Retinal pigment epithelial cell (primary cell): ENCODE data around the gene TRIM65.
"Not testable (repeated sequence)": the region's sequence is repeated elsewhere in the genome, so short reads cannot be mapped to it uniquely, and the experiment has no call there.

Source experiments
- DNase-seq: peaks from one replicate; pipeline ENCODE4 v3.0.0-alpha.2; 2010; ENCODE audit warnings: low read depth
- H3K4me3 ChIP-seq: 2 replicates; pipeline ENCODE4 v1.5.1; 2011; ENCODE audit warnings: mild to moderate bottlenecking, low read length, control low read depth, moderate library complexity
- TF ChIP-seq, protein P1 (sequence below): conservative IDR thresholded peaks from 2 replicates; pipeline ENCODE4 v1.5.1; 2011; ENCODE audit warnings: low read depth, low read length, control low read depth, inconsistent platforms

The TRIM65 gene

DNA sequence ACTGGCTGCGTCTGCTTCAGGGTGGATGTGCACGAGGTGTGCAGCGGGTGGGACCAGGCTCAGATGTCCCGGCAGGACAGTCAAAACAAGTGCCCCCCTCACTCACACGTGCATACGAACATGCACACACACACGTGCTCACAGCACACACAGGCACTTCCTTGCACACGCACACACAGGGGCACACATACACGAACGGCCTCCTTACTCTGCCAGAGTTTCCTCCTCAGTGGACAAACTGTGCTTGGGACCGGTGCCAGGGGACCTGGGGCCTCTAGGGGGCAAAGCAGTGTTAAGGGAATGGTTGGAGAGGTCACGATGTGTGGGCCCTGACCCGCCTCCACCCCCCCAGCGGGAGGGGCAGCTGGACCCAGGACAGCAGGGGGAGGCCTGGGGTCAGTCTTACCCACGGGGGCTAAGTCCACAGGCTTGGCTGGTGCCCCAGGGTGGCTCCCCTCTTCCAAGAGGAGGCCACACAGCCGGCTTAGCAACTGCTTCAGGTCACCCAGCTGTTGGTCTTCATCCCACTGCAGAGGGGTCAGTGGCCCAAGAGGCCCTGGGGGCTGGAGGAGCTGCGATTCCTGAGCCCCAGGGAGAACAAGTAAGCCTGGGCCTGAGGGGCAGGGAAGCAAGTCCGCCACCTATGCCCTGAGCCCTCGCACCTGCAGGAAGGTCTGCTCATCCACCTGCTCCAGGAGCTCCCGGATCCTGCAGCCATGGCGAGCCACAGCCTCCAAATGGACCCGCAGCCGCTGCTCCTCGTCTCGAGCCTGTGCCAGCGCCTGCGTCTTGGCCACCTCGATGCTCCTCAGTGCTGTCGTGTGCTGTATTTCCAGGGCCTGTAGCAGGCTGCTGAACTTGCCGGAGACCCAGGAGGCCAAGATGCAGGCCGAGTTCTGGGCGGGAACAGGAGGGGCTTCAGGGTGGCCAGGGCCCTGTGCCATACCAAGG is 4.9 kb downstream of the TRIM65 start:
- no peak for DNase-seq
- H3K4me3 ChIP-seq = no peak overlapping the region
- TF ChIP-seq, protein P1, sequence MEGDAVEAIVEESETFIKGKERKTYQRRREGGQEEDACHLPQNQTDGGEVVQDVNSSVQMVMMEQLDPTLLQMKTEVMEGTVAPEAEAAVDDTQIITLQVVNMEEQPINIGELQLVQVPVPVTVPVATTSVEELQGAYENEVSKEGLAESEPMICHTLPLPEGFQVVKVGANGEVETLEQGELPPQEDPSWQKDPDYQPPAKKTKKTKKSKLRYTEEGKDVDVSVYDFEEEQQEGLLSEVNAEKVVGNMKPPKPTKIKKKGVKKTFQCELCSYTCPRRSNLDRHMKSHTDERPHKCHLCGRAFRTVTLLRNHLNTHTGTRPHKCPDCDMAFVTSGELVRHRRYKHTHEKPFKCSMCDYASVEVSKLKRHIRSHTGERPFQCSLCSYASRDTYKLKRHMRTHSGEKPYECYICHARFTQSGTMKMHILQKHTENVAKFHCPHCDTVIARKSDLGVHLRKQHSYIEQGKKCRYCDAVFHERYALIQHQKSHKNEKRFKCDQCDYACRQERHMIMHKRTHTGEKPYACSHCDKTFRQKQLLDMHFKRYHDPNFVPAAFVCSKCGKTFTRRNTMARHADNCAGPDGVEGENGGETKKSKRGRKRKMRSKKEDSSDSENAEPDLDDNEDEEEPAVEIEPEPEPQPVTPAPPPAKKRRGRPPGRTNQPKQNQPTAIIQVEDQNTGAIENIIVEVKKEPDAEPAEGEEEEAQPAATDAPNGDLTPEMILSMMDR = peak; percentile 2

GRCh38 chr17:75891022-75891604 is 5.6 kb downstream of the TRIM65 start:
- TF ChIP-seq, protein P1 = no peak
- no peak for DNase-seq

GRCh38 chr17:75889454-75889853 is 7.3 kb downstream of the TRIM65 start:
- TF ChIP-seq, protein P1 = no peak
- no peak for DNase-seq
- no peak overlapping the region for H3K4me3 ChIP-seq

More at GRCh38 chr17:75891022-75891604, 5.6 kb downstream of the TRIM65 start:
- H3K4me3 ChIP-seq = no peak overlapping the region

DNA sequence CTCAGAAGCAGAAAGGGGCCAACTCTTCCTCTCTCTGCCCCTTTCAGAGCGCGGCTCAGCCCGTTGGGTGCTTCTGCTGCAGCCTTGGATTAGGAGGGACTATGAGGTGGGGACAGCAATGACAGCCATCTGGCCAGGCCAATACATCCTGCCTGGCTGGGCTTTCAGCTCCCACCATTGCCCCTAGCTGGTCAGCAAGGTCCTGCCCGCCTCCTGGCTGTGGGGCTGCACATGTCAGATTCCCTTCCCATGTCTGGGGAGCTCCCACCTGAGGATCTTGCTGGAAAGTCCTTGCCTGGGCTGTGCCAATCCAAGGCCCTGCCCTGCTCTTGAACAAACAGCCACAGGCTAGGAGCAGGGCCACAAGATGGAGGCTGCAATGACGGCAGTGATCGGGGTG is 8.3 kb downstream of the TRIM65 start:
- no peak overlapping the region for H3K4me3 ChIP-seq
- no peak for DNase-seq
- TF ChIP-seq, protein P1 = no peak

GRCh38 chr17:75885860-75886259 is 10.9 kb downstream of the TRIM65 start:
- H3K4me3 ChIP-seq, DNase-seq: not testable (repeated sequence)

- no peak overlapping the region for H3K4me3 ChIP-seq
- TF ChIP-seq, protein P1 = no peak
- no peak for DNase-seq
These were observed 11.3 kb downstream of the TRIM65 start for GRCh38 chr17:75885431-75885830.

DNA sequence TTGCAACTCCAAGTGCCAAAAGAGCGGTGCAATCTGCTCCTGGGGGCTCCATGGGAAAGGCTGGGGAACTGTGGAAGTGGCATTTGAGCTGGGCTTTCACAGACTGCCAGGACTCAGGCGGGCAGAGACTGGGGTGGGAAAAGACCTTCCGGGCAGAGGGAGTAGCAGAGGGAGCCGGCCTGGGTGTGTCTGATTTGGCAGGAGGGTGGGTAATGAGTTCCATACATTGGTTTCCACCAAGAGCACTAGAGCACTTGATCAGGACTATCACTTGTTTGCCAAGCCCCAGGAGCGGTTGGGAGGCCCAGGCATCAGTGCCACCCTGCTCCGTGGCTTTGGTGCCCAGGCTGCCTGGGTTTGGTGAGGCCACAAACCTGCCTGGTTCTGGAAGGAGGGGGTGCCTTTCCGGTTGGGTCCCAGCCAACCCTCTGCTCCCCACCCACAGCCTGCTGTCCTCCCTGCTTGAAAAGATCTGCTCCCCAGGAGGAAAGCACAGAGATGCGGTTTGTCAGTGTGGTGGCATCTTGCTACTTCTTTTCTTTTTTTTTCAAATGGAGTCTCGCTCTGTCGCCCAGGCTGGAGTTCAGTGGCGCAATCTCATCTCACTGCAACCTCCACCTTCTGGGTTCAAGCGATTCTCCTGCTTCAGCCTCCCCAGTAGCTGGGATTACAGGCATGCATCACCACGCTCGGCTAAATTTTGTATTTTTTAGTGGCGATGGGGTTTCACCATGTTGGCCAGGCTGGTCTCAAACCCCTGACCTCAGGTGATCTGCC is 14.9 kb downstream of the TRIM65 start:
- no peak overlapping the region for H3K4me3 ChIP-seq
- TF ChIP-seq, protein P1 = no peak
- no peak for DNase-seq
